GM19238 (cell line): ENCODE measurements around the gene MORN4.

ENCODE experiments used
- DNase-seq: peaks from one replicate; pipeline ENCODE4 v3.0.0; 2011; ENCODE audit warnings: low spot score; ENCODE audit not compliant: insufficient read length

Gene MORN4

GRCh38 chr10:97574374-97575126 lies 58.8 kb downstream of the MORN4 start:
- no peak for DNase-seq

DNA sequence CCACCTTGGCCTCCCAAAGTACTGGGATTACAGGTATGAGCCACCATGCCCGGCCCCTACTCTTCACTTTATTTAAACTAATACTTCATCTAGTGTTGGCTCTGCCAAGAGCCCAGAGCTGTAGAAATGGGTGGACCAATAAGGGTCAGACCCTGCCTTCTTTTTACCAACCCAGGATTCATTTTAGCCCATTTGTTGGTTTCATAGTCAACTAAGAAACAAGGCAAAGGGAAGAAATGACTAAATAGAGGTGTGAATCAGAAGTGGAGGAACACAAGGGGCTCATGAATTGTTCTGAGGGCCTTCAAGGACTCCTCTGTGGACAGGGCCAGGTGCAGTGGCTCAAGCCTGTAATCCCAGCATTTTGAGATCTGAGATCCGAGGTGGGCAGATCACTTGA lies 59.6 kb downstream of the MORN4 start:
- DNase-seq: no peak

DNA sequence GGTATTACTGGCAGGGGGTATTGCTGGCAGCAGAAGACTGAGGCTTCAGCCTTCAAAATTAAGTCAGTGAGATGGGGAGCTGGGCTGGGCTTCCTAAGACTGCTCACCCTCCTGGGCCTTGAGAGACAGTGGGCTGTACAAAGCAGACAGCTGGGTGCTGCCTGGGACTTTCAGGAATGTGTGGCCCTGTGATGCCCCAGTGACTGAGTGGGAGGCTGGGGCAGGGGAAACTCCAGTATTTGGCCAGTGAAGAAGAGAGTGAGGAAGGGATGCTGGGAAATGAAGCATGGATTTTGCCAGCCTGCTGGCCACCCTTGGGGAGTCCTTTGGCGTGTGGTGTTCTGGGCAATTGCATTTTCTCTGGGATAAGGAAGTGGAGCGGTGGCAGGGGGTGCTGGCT lies 60.3 kb downstream of the MORN4 start:
- DNase-seq: no peak

GRCh38 chr10:97572214-97572989 lies 60.9 kb downstream of the MORN4 start, which contains the start of gene ANKRD2:
TSS of gene ANKRD2 (plus strand) at chr10:97572779. CDS start at chr10:97572789, 10 bp downstream.
- DNase-seq: peak; percentile 60

- no peak for DNase-seq
Measured at GRCh38 chr10:97571622-97572021, 61.7 kb downstream of the MORN4 start.

DNA sequence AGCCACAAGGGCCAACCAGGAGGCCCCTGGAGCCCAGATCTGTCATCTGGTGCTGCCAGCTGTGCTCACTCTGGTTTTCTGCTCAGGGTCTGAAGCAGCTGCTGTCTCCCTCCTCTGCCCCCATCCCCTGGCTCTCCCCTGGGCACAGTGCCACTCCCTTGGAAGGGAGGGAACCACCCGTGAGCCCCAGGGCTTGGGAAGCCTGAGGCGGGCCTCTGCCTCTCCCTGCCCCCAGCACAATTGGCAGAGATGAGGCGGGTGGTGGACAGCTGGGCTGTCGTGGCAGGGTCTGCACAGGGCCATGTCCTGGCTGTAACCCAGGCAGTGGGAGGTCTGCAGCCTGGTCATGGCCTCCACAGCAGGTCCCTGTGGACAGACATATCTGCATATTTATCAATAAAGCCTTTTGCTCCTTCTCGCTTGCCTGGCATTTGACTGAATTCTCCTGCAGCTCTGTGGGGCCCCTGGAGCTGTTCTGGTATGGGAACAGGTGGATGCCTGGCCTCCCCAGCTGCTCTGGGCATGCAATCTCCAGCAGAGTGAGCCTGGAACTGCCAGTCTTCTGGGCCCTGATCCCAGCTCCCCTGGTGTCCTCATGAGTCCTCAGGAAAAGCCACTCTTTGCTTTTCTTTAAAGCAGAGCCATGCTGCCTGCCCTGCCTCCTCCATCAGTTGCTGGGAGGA lies 62.4 kb downstream of the MORN4 start:
- no peak for DNase-seq

DNA sequence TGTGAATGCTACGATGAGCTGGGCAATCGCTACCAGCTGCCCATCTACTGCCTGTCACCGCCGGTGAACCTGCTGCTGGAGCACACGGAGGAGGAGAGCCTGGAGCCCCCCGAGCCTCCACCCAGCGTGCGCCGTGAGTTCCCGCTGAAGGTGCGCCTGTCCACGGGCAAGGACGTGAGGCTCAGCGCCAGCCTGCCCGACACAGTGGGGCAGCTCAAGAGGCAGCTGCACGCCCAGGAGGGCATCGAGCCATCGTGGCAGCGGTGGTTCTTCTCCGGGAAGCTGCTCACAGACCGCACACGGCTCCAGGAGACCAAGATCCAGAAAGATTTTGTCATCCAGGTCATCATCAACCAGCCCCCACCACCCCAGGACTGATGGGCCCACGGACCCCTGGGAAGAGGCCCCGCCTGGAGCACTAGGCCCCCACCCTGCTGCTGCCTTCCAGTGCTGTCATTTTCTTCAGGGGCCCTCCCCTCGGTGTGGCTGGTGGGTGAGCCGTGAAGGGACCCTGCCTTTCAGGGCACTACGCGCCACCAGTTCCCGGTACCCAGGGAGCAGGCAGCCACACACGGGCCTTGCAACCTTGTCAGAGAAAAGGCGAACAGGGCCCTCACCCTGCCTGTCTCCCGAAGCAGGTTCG lies 63.0 kb downstream of the MORN4 start:
- no peak for DNase-seq

DNA sequence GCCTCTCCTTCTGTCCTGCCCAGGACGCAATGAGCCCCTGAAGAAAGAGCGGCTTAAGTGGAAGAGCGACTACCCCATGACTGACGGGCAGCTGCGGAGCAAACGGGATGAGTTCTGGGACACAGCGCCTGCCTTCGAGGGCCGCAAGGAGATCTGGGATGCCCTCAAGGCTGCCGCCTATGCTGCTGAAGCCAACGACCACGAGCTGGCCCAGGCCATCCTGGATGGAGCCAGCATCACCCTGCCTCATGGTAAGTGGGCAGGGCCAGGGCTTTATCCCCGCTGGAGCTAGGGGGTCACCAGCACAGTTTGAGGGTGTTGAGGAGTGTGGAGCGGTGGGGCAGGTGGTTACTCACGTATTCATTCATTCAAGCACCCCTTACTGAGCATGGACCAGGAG lies 65.4 kb downstream of the MORN4 start:
- DNase-seq: no peak

GRCh38 chr10:97566336-97566996 lies 66.8 kb downstream of the MORN4 start:
- DNase-seq: no peak

DNA sequence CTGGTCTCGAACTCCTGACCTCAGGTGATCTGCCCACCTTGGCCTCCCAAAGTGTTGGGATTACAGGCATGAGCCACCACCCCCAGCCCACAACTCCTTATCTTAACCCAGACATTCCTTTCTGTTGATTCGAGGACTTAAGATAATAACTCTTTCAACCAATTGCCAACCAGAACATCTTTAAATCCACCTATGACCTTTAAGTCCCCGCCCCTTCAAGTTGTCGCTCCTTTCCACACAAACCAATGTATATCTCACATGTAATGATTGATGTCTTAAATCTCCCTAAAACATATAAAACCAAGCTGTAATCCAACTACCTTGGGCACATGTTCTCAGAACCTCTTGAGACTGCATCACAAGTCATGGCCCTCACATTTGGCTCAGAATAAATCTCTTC lies 68.5 kb downstream of the MORN4 start:
- DNase-seq: no peak
